IMR-90 (cell line): Measurements from ENCODE around the gene PTPRG. TPM values are rescaled to one million over a fixed set of nuclear protein-coding genes. Genes with fewer than 3 reads are reported as not detected.

Experiments used
- ATAC-seq: fragments of 200-7000 bp; cut with Tn5 transposase; 2 replicates; pipeline ENCODE4 v1.9.1; 2020; ENCODE audit warnings: low read depth, mild to moderate bottlenecking, moderate library complexity
- BruUV-seq: library from RNA; stranded (reverse); fragments of 400-500 nt; replicated peaks from 2 replicates; lab custom pipeline; 2021; lab: Mats Ljungman, UMichigan
- CTCF ChIA-PET: fragments of 300-600 bp; formaldehyde crosslinking; extraction: SDS; loops from one replicate; lab custom pipeline; 2021; ENCODE audit warnings: antibody characterized with exemption; lab: Yijun Ruan, JAX
- POLR2A ChIA-PET: fragments of 300-600 bp; sonication (Branson Sonifier 250); formaldehyde crosslinking; loops from one replicate; lab custom pipeline; 2022; ENCODE audit warnings: antibody characterized with exemption; ENCODE audit not compliant: unreplicated experiment; lab: Charles Lee
- DNase-seq: peaks from one replicate; pipeline ENCODE4 v3.0.0; 2013
- H2AFZ ChIP-seq: replicated peaks from 2 replicates; pipeline ENCODE3; 2013; ENCODE audit warnings: low read length, mild to moderate bottlenecking; ENCODE audit not compliant: poor library complexity
- H2AK5ac ChIP-seq: 2 replicates; pipeline ENCODE4 v1.6.1; 2013; ENCODE audit warnings: low read depth, low read length, inconsistent platforms
- H2AK9ac ChIP-seq: replicated peaks from 2 replicates; pipeline ENCODE3; 2013; ENCODE audit warnings: mild to moderate bottlenecking, low read depth, low read length, moderate library complexity; ENCODE audit not compliant: poor library complexity
- H2BK120ac ChIP-seq: 2 replicates; pipeline ENCODE4 v1.6.1; 2013; ENCODE audit warnings: low read depth, low read length, inconsistent platforms
- H2BK15ac ChIP-seq: 3 replicates; pipeline ENCODE4 v1.6.1; 2013; ENCODE audit warnings: low read depth, low read length, inconsistent platforms
- H2BK20ac ChIP-seq: 2 replicates; pipeline ENCODE4 v1.6.1; 2013; ENCODE audit warnings: low read depth, mild to moderate bottlenecking, inconsistent platforms, low read length, moderate library complexity
- H2BK5ac ChIP-seq: 2 replicates; pipeline ENCODE4 v1.6.1; 2013; ENCODE audit warnings: mild to moderate bottlenecking, low read depth, low read length, inconsistent platforms; ENCODE audit not compliant: poor library complexity, severe bottlenecking
- H3K14ac ChIP-seq: replicated peaks from 2 replicates; pipeline ENCODE4 v1.6.1; 2013; ENCODE audit warnings: low read depth, low read length, inconsistent platforms
- H3K18ac ChIP-seq: 2 replicates; pipeline ENCODE4 v1.6.1; 2013; ENCODE audit warnings: low read depth, low read length, control low read depth
- H3K23ac ChIP-seq: 2 replicates; pipeline ENCODE4 v1.6.1; 2013; ENCODE audit warnings: low read depth, low read length, inconsistent platforms
- H3K27ac ChIP-seq: 2 replicates; pipeline ENCODE4 v1.5.1; 2013; ENCODE audit warnings: mild to moderate bottlenecking, control low read depth, low read length; ENCODE audit not compliant: insufficient read depth
- H3K27me3 ChIP-seq: 2 replicates; pipeline ENCODE4 v1.6.1; 2013; ENCODE audit warnings: low read length; ENCODE audit not compliant: control insufficient read depth, insufficient read depth
- H3K36me3 ChIP-seq: 2 replicates; pipeline ENCODE4 v1.6.1; 2013; ENCODE audit warnings: low read length, mixed read lengths; ENCODE audit not compliant: control insufficient read depth, insufficient read depth
- H3K4ac ChIP-seq: 2 replicates; pipeline ENCODE4 v1.6.1; 2013; ENCODE audit warnings: low read depth, low read length, inconsistent platforms
- H3K4me1 ChIP-seq: 2 replicates; pipeline ENCODE4 v1.6.1; 2013; ENCODE audit warnings: low read length, mixed read lengths; ENCODE audit not compliant: control insufficient read depth, insufficient read depth
- H3K4me2 ChIP-seq: 2 replicates; pipeline ENCODE4 v1.6.1; 2013; ENCODE audit warnings: low read depth, mild to moderate bottlenecking, control low read depth, low read length, moderate library complexity
- H3K4me3 ChIP-seq: 2 replicates; pipeline ENCODE4 v1.5.1; 2013; ENCODE audit warnings: low read depth, mild to moderate bottlenecking, control low read depth, low read length, moderate library complexity; ENCODE audit not compliant: insufficient read depth
- H3K56ac ChIP-seq: 2 replicates; pipeline ENCODE4 v1.6.1; 2013; ENCODE audit warnings: low read length, inconsistent platforms; ENCODE audit not compliant: insufficient read depth; ENCODE audit errors: extremely low read depth
- H3K79me1 ChIP-seq, 2 experiments: 2 replicates each; pipeline ENCODE4 v1.6.1; 2013; ENCODE audit warnings: low read length in 2 of 2, inconsistent platforms in 1 of 2, low read depth in 1 of 2
- H3K9ac ChIP-seq: 2 replicates; pipeline ENCODE4 v1.6.1; 2013; ENCODE audit warnings: low read depth, low read length, control low read depth
- H3K9me1 ChIP-seq: 2 replicates; pipeline ENCODE4 v1.6.1; 2013; ENCODE audit warnings: low read length, inconsistent platforms; ENCODE audit not compliant: insufficient read depth
- H3K9me3 ChIP-seq: 2 replicates; pipeline ENCODE4 v1.6.1; 2013; ENCODE audit warnings: low read length; ENCODE audit not compliant: control insufficient read depth, insufficient read depth
- H4K20me1 ChIP-seq: 2 replicates; pipeline ENCODE4 v1.6.1; 2013; ENCODE audit warnings: low read length, inconsistent platforms; ENCODE audit not compliant: insufficient read depth
- H4K5ac ChIP-seq: 2 replicates; pipeline ENCODE4 v1.6.1; 2013; ENCODE audit warnings: mild to moderate bottlenecking, low read depth, low read length, control low read depth
- H4K8ac ChIP-seq, 2 experiments: 2 replicates each; pipeline ENCODE4 v1.6.1; 2013; ENCODE audit warnings: low read depth in 2 of 2, low read length in 2 of 2, control low read depth in 1 of 2, inconsistent platforms in 1 of 2
- H4K91ac ChIP-seq: 2 replicates; pipeline ENCODE4 v1.6.1; 2013; ENCODE audit warnings: low read depth, low read length, inconsistent platforms; ENCODE audit not compliant: insufficient read depth
- CEBPB ChIP-seq: IDR thresholded peaks from 2 replicates; pipeline ENCODE4 v1.6.1; 2012; ENCODE audit warnings: low read depth, low read length, improper control_type of control experiment
- CHD1 ChIP-seq: IDR thresholded peaks from 2 replicates; pipeline ENCODE4 v1.6.1; 2012; ENCODE audit warnings: low read depth, low read length, improper control_type of control experiment
- CTCF ChIP-seq: conservative IDR thresholded peaks from 2 replicates; pipeline ENCODE4 v1.5.1; 2012; ENCODE audit warnings: mild to moderate bottlenecking, low read depth, low read length, improper control_type of control experiment
- FOS ChIP-seq: fragments of 150-350 bp; IDR thresholded peaks from 2 replicates; pipeline ENCODE4 v1.6.1; 2016; ENCODE audit warnings: low read depth, low read length
- MAFK ChIP-seq: IDR thresholded peaks from 2 replicates; pipeline ENCODE4 v1.6.1; 2012; ENCODE audit warnings: low read depth, low read length, improper control_type of control experiment
- MXI1 ChIP-seq: IDR thresholded peaks from 2 replicates; pipeline ENCODE4 v1.6.1; 2012; ENCODE audit warnings: low read depth, mild to moderate bottlenecking, low read length, moderate library complexity, borderline replicate concordance
- NFE2L2 ChIP-seq: fragments of 150-350 bp; IDR thresholded peaks from 2 replicates; pipeline ENCODE4 v1.6.1; 2016; ENCODE audit warnings: low read depth, mild to moderate bottlenecking, low read length
- POLR2A ChIP-seq: IDR thresholded peaks from 2 replicates; pipeline ENCODE4 v1.6.1; 2012; ENCODE audit warnings: mild to moderate bottlenecking, low read depth, low read length
- RAD21 ChIP-seq: IDR thresholded peaks from 2 replicates; pipeline ENCODE4 v1.6.1; 2012; ENCODE audit warnings: low read length, improper control_type of control experiment
- SMC3 ChIP-seq: fragments of 150-350 bp; IDR thresholded peaks from 2 replicates; pipeline ENCODE4 v1.6.1; 2016; ENCODE audit warnings: low read depth, mild to moderate bottlenecking, antibody characterized with exemption, low read length, moderate library complexity
- USF2 ChIP-seq: fragments of 150-350 bp; IDR thresholded peaks from 2 replicates; pipeline ENCODE4 v1.6.1; 2017; ENCODE audit warnings: mild to moderate bottlenecking, antibody characterized with exemption, low read length, low read depth
- WGBS, 2 experiments: methylation state at CpG; one replicate each; pipeline versions ENCODE4 v1.1.5 to v1.1.7; 2013; ENCODE audit warnings: missing lambda C conversion rate in 2 of 2; ENCODE audit not compliant: insufficient read length in 1 of 2; ENCODE audit errors: extremely low coverage in 2 of 2; 5-methylcytosine and 5-hydroxymethylcytosine counted together
- dilution Hi-C: fragments of 300-500 bp; cut with HindIII; formaldehyde crosslinking; loops from one replicate; pipeline ENCODE4 v1.14.3; 2018; ENCODE audit warnings: low sequenced_read_pairs; ENCODE audit not compliant: unreplicated experiment
- in situ Hi-C: fragments of 300-500 bp; cut with MboI; formaldehyde crosslinking; loops from 3 replicates; pipeline ENCODE4 v1.14.3; 2019; ENCODE audit warnings: low sequenced_read_pairs, inconsistent platforms, mixed read lengths
- intact Hi-C: fragments of 100-400 bp; cut with micrococcal nuclease; formaldehyde crosslinking; loops from 2 replicates; pipeline ENCODE4 v1.10.0; 2022
- polyA plus RNA-seq, 3 experiments: library from polyadenylated mRNA; depleted of rRNA; stranded (reverse); fragments of >200 nt; gene quantifications; 2 replicates each; pipeline ENCODE4 v1.2.3, GENCODE V29; 2012; ENCODE audit warnings: low replicate concordance in 1 of 3
- total RNA-seq: library from RNA; depleted of rRNA; stranded (reverse); fragments of >200 nt; gene quantifications from 2 replicates; pipeline ENCODE4 v1.2.3, GENCODE V29; 2012

Gene PTPRG
- total and polyA plus RNA-seq, 2 of the 4 experiments (the other 2 are of a cell fraction) = 7.7 to 31.0 TPM

GRCh38 chr3:61690016-61690415, 128.6 kb downstream of the PTPRG start:
- ChIA-PET CTCF (interaction anchor here (0.6 to 1.1 kb wide), 3 partner anchors 10 to 79 kb away, joined by 3 to 4 read pairs (median 3); no protein-coding TSS in a partner anchor), POLR2A (no interaction called here)
- no peak overlapping the region for H3K18ac ChIP-seq
- BruUV-seq = no TSS peak
- in situ Hi-C loops (no loop called here), dilution Hi-C loops (no loop called here), intact Hi-C loops (no loop called here)
- H2AK5ac ChIP-seq = no peak overlapping the region
- H3K14ac ChIP-seq = no peak overlapping the region
- no peaks in the 10 kb centered on the region for H3K27me3 ChIP-seq
- no peaks in the 10 kb centered on the region; the same call in 1 of the 2 replicates for H3K36me3 ChIP-seq
- peaks cover 16 to 53% of the 10 kb centered on the region in 2 experiments for H3K79me1 ChIP-seq
- no peak overlapping the region for H2BK120ac ChIP-seq
- H3K27ac ChIP-seq = no peak overlapping the region
- no peak overlapping the region for H4K8ac ChIP-seq
- H3K4me1 ChIP-seq = peaks cover 9% of the 10 kb centered on the region
- H3K23ac ChIP-seq = no peak overlapping the region
- no peak overlapping the region for H4K91ac ChIP-seq
- no peak overlapping the region for H3K4me2 ChIP-seq
- peaks cover 13% of the 10 kb centered on the region for H3K9me1 ChIP-seq
- H3K4me3 ChIP-seq = no peak overlapping the region
- WGBS, 2 experiments = 100% methylated on average over 3 of the region's 5 CpGs; no CpG with 5 or more reads in 1 of the 2 experiments
- no peak overlapping the region for H2BK15ac ChIP-seq
- H4K20me1 ChIP-seq = peaks cover 21% of the 10 kb centered on the region; the same call in 1 of the 2 replicates
- ATAC-seq = no peak
- TF ChIP-seq POLR2A (no peak), MXI1 (no peak), NFE2L2 (no peak), CTCF (no peak), CEBPB (no peak), USF2 (no peak), RAD21 (no peak), CHD1 (no peak), SMC3 (no peak), FOS (no peak), MAFK (no peak)
- no peak overlapping the region for H2AFZ ChIP-seq
- no peak overlapping the region for H3K9ac ChIP-seq
- no peak overlapping the region for H3K56ac ChIP-seq
- H2BK5ac ChIP-seq = no peak overlapping the region
- no peaks in the 10 kb centered on the region for H3K9me3 ChIP-seq
- DNase-seq = no peak
- no peak overlapping the region for H3K4ac ChIP-seq
- H4K5ac ChIP-seq = no peak overlapping the region
- H2AK9ac ChIP-seq = no peak overlapping the region
- no peak overlapping the region for H2BK20ac ChIP-seq
